ENCODE results near the gene IGDCC3. TPM values are rescaled to one million over a fixed set of nuclear protein-coding genes. Genes with fewer than 3 reads are reported as not detected.

The IGDCC3 gene
- polyA plus RNA-seq, 1 donor from 2014 or later, result 14.4 TPM

DNA sequence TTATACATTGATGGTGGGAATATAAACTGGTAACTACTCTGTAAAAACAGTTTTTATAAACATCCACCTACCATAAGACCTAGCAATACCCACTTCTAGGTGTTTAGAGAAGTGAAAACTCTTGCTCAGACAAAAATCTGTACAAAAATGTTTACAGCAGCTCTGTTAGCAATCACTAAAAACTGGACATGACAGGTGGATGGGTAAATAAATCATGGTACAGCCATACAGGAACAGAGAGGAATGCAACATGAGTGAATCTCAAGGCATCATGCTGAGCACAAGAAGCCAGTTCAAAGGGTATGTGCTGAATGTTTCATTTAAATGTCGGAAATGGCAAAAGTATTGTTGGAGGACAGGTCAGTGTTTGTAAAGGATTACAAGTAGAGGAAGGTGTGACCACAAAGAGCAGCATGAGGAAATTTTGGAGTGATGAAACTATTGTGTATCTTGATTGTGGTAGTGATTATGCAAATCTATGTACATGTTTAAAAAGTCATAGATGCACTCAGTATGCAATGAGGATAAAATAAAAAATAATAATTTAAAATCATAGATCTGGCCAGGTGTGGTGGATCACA, 84.8 kb downstream of the IGDCC3 start:
- Histone ChIP-seq H3K9me2 (ENCODE audit: insufficient read depth, low read length) (no peaks in the 10 kb centered on the region), H3K4me2 (ENCODE audit: low read length) (no peak overlapping the region), H3K27me3 (ENCODE audit: insufficient read depth, low read depth, low read length) (no peaks in the 10 kb centered on the region), H3K27ac (ENCODE audit: low read length) (no peak overlapping the region), H3K9ac (ENCODE audit: low read length) (no peak overlapping the region), H3K9me3 (ENCODE audit: low read length) (no peaks in the 10 kb centered on the region), H3K79me2 (replicated peaks; ENCODE audit: insufficient read depth, low read length) (no peaks in the 10 kb centered on the region), H2AFZ (ENCODE audit: low read depth, low read length) (no peak overlapping the region), H4K20me1 (ENCODE audit: insufficient read depth) (no peaks in the 10 kb centered on the region), H3K4me3 (ENCODE audit: low read length) (no peak overlapping the region), H3K36me3 (ENCODE audit: insufficient read depth, low read length) (no peaks in the 10 kb centered on the region), H3F3A (ENCODE audit: insufficient read depth, low read length, poor library complexity, severe bottlenecking) (no peaks in the 10 kb centered on the region)
- no peak for TF ChIP-seq RAD21 (conservative IDR thresholded peaks at IDR 0.05)
- no peak for TF ChIP-seq POLR2AphosphoS5 (IDR thresholded peaks at IDR 0.05)
- TF ChIP-seq, protein P1, sequence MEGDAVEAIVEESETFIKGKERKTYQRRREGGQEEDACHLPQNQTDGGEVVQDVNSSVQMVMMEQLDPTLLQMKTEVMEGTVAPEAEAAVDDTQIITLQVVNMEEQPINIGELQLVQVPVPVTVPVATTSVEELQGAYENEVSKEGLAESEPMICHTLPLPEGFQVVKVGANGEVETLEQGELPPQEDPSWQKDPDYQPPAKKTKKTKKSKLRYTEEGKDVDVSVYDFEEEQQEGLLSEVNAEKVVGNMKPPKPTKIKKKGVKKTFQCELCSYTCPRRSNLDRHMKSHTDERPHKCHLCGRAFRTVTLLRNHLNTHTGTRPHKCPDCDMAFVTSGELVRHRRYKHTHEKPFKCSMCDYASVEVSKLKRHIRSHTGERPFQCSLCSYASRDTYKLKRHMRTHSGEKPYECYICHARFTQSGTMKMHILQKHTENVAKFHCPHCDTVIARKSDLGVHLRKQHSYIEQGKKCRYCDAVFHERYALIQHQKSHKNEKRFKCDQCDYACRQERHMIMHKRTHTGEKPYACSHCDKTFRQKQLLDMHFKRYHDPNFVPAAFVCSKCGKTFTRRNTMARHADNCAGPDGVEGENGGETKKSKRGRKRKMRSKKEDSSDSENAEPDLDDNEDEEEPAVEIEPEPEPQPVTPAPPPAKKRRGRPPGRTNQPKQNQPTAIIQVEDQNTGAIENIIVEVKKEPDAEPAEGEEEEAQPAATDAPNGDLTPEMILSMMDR (IDR thresholded peaks at IDR 0.05; ENCODE audit: poor library complexity, severe bottlenecking), result no peak
- no peak for TF ChIP-seq SMC3 (conservative IDR thresholded peaks at IDR 0.05; ENCODE audit: poor library complexity)
- TF ChIP-seq EZH2 (IDR thresholded peaks at IDR 0.05; ENCODE audit: borderline replicate concordance, insufficient read depth, low read length, poor library complexity, severe bottlenecking), result no peak
- TF ChIP-seq EP300 (conservative IDR thresholded peaks at IDR 0.05; ENCODE audit: poor library complexity, severe bottlenecking), result no peak
- TF ChIP-seq MXI1 (conservative IDR thresholded peaks at IDR 0.05; ENCODE audit: poor library complexity, severe bottlenecking), result no peak
- TF ChIP-seq TAF1 (IDR thresholded peaks at IDR 0.05; ENCODE audit: low read depth), result no peak
- TF ChIP-seq, protein P2, sequence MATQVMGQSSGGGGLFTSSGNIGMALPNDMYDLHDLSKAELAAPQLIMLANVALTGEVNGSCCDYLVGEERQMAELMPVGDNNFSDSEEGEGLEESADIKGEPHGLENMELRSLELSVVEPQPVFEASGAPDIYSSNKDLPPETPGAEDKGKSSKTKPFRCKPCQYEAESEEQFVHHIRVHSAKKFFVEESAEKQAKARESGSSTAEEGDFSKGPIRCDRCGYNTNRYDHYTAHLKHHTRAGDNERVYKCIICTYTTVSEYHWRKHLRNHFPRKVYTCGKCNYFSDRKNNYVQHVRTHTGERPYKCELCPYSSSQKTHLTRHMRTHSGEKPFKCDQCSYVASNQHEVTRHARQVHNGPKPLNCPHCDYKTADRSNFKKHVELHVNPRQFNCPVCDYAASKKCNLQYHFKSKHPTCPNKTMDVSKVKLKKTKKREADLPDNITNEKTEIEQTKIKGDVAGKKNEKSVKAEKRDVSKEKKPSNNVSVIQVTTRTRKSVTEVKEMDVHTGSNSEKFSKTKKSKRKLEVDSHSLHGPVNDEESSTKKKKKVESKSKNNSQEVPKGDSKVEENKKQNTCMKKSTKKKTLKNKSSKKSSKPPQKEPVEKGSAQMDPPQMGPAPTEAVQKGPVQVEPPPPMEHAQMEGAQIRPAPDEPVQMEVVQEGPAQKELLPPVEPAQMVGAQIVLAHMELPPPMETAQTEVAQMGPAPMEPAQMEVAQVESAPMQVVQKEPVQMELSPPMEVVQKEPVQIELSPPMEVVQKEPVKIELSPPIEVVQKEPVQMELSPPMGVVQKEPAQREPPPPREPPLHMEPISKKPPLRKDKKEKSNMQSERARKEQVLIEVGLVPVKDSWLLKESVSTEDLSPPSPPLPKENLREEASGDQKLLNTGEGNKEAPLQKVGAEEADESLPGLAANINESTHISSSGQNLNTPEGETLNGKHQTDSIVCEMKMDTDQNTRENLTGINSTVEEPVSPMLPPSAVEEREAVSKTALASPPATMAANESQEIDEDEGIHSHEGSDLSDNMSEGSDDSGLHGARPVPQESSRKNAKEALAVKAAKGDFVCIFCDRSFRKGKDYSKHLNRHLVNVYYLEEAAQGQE (IDR thresholded peaks at IDR 0.05; ENCODE audit: borderline replicate concordance), result no peak

DNA sequence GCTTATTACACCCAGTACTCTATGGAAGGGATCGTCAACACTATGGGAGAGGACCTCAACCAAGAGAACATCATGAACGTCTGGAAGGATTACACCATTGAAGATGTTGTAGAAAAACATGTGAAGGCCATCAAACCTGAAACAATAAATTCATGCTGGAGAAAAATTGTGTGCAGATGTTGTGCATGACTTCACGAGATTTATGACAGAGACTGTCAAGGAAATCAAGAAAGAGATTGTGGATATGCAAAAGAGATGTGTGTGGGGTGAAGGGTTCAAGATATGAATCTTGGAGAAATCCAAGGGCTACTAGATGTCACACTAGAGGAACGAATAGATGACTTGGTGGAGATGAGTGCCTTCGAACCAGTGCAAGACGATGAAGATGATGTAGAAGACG, 87.6 kb downstream of the IGDCC3 start:
- no peaks in the 10 kb centered on the region for H3K9me3 ChIP-seq (ENCODE audit: low read length)
- H3F3A ChIP-seq (ENCODE audit: insufficient read depth, low read length, poor library complexity, severe bottlenecking), result no peaks in the 10 kb centered on the region
- peaks cover 6% of the 10 kb centered on the region for H3K79me2 ChIP-seq (replicated peaks; ENCODE audit: insufficient read depth, low read length)
- TF ChIP-seq EZH2 (IDR thresholded peaks at IDR 0.05; ENCODE audit: borderline replicate concordance, insufficient read depth, low read length, poor library complexity, severe bottlenecking) (no peak), RAD21 (conservative IDR thresholded peaks at IDR 0.05) (no peak), MXI1 (conservative IDR thresholded peaks at IDR 0.05; ENCODE audit: poor library complexity, severe bottlenecking) (no peak), EP300 (conservative IDR thresholded peaks at IDR 0.05; ENCODE audit: poor library complexity, severe bottlenecking) (no peak), TAF1 (IDR thresholded peaks at IDR 0.05; ENCODE audit: low read depth) (no peak), POLR2AphosphoS5 (IDR thresholded peaks at IDR 0.05) (no peak), SMC3 (conservative IDR thresholded peaks at IDR 0.05; ENCODE audit: poor library complexity) (no peak)
- TF ChIP-seq, protein P2 (IDR thresholded peaks at IDR 0.05; ENCODE audit: borderline replicate concordance), result no peak
- TF ChIP-seq, protein P1 (IDR thresholded peaks at IDR 0.05; ENCODE audit: poor library complexity, severe bottlenecking), result no peak
- no peaks in the 10 kb centered on the region for H3K9me2 ChIP-seq (ENCODE audit: insufficient read depth, low read length)
- H3K9ac ChIP-seq (ENCODE audit: low read length), result no peak overlapping the region
- no peak overlapping the region for H3K4me2 ChIP-seq (ENCODE audit: low read length)
- no peaks in the 10 kb centered on the region for H3K27me3 ChIP-seq (ENCODE audit: insufficient read depth, low read depth, low read length)
- H3K4me3 ChIP-seq (ENCODE audit: low read length), result no peak overlapping the region
- H3K36me3 ChIP-seq (ENCODE audit: insufficient read depth, low read length), result no peaks in the 10 kb centered on the region
- no peak overlapping the region for H3K27ac ChIP-seq (ENCODE audit: low read length)
- H4K20me1 ChIP-seq (ENCODE audit: insufficient read depth), result no peaks in the 10 kb centered on the region
- no peak overlapping the region for H2AFZ ChIP-seq (ENCODE audit: low read depth, low read length)
